ENCODE results near the gene KLK1. TPM values are rescaled to one million over a fixed set of nuclear protein-coding genes. Genes with fewer than 3 reads are reported as not detected.

Gene KLK1
- polyA plus RNA-seq, 3 donors: 0.66 to 0.72 TPM; not detected in 1

DNA sequence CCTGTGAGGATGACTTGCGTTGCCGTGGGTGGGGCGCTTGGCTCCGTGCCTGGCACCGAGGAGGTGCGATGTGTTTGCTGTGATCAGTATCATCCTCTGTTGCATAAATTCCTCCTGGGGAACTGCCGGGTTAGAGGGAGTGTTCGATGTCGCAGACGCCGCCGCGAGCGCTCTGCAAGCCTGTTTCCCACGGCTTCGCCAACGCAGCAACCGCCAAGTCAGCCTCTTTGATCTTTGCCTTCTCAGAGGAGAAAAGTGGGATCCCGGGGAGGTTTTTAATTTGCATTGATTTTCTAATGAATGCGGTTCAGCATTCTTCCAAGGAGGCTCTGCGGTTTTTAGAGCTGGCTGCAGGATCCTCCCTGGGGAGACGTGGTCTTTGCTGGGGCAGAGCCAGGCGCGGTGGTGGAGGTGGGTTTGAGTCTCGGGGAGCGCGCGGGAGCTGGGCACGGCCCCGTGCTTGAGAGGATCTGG is 45.7 kb downstream of the KLK1 start:
- intact Hi-C loops (cut with micrococcal nuclease): no loop called here
- Histone ChIP-seq H4K20me1 (ENCODE audit: insufficient read depth, low read length) (no peaks in the 10 kb centered on the region), H3K79me2 (ENCODE audit: insufficient read depth, low read length) (no peaks in the 10 kb centered on the region), H2AFZ (ENCODE audit: insufficient read depth, low read depth, low read length, poor library complexity, severe bottlenecking) (no peak overlapping the region), H3K27ac (ENCODE audit: low read depth in 1 of 2, low read length in 2 of 2) (no peak overlapping the region), H3K4me1 (ENCODE audit: control insufficient read depth in 1 of 2, insufficient read depth in 2 of 2, low read length in 2 of 2) (no peaks in the 10 kb centered on the region), H3K27me3 (ENCODE audit: control insufficient read depth in 2 of 2, insufficient read depth in 2 of 2, low read length in 2 of 2) (peaks cover 15 to 45% of the 10 kb centered on the region in 2 donors), H3K4me3 (replicated peaks in 1 of 3; ENCODE audit: low read depth in 2 of 3, low read length in 3 of 3) (no peak overlapping the region), H3K9me3 (replicated peaks in 1 of 2; ENCODE audit: control insufficient read depth in 1 of 2, insufficient read depth in 1 of 2, low read length in 2 of 2) (peaks cover 6 to 9% of the 10 kb centered on the region in 2 donors), H3K36me3 (replicated peaks in 1 of 2; ENCODE audit: control insufficient read depth in 1 of 2, insufficient read depth in 2 of 2, low read length in 2 of 2) (no peaks in the 10 kb centered on the region), H3K9ac (ENCODE audit: insufficient read depth, low read length, poor library complexity, severe bottlenecking) (no peak overlapping the region), H3K4me2 (replicated peaks; ENCODE audit: extremely low read depth, low read length, poor library complexity, severe bottlenecking) (no peak overlapping the region)
- H3K27me3 Mint-ChIP-seq (ENCODE audit: low read depth in 3 of 3): peaks cover 61 to 79% (median 73%) of the 10 kb centered on the region in 3 donors
- peak overlapping the region in 1 of 2 donors; percentile 79 for H3K4me3 Mint-ChIP-seq
- WGBS (ENCODE audit: insufficient coverage): under 1% methylated on average over 24 of the region's 30 CpGs
- H3K36me3 Mint-ChIP-seq: no peaks in the 10 kb centered on the region
- TF ChIP-seq, protein P1, sequence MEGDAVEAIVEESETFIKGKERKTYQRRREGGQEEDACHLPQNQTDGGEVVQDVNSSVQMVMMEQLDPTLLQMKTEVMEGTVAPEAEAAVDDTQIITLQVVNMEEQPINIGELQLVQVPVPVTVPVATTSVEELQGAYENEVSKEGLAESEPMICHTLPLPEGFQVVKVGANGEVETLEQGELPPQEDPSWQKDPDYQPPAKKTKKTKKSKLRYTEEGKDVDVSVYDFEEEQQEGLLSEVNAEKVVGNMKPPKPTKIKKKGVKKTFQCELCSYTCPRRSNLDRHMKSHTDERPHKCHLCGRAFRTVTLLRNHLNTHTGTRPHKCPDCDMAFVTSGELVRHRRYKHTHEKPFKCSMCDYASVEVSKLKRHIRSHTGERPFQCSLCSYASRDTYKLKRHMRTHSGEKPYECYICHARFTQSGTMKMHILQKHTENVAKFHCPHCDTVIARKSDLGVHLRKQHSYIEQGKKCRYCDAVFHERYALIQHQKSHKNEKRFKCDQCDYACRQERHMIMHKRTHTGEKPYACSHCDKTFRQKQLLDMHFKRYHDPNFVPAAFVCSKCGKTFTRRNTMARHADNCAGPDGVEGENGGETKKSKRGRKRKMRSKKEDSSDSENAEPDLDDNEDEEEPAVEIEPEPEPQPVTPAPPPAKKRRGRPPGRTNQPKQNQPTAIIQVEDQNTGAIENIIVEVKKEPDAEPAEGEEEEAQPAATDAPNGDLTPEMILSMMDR (IDR thresholded peaks at IDR 0.05): no peak
- peaks cover 9% of the 10 kb centered on the region for H3K4me1 Mint-ChIP-seq
- H3K27ac Mint-ChIP-seq: no peak overlapping the region
- DNase-seq: no peak
- H3K9me3 Mint-ChIP-seq: peaks cover 3 to 17% (median 8%) of the 10 kb centered on the region in 7 donors

DNA sequence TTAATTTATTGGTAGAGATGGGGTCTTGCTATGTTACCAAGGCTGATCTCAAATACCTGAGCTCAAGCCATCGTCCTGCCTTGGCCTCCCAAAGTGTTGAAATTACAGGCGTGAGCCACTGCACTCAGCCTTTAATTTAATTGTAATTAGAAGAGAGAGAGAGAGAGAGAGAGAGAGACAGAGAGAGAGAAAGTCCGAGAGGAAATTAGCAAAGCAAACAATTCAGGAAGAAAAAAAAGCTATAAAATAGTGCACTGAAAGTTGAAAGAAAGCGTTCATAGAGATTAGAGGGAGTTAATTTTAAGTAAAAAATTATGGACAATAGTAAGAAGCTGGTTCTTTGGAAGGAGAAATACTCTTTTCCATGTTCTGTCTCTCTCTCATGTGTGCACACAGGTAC is 46.3 kb downstream of the KLK1 start:
- Histone ChIP-seq H3K9ac (ENCODE audit: insufficient read depth, low read length, poor library complexity, severe bottlenecking) (no peak overlapping the region), H3K4me3 (replicated peaks in 1 of 3; ENCODE audit: low read depth in 2 of 3, low read length in 3 of 3) (no peak overlapping the region), H3K27ac (ENCODE audit: low read depth in 1 of 2, low read length in 2 of 2) (no peak overlapping the region), H4K20me1 (ENCODE audit: insufficient read depth, low read length) (no peaks in the 10 kb centered on the region), H3K27me3 (ENCODE audit: control insufficient read depth in 2 of 2, insufficient read depth in 2 of 2, low read length in 2 of 2) (peaks cover 15 to 45% of the 10 kb centered on the region in 2 donors), H2AFZ (ENCODE audit: insufficient read depth, low read depth, low read length, poor library complexity, severe bottlenecking) (no peak overlapping the region), H3K79me2 (ENCODE audit: insufficient read depth, low read length) (no peaks in the 10 kb centered on the region), H3K4me1 (ENCODE audit: control insufficient read depth in 1 of 2, insufficient read depth in 2 of 2, low read length in 2 of 2) (no peaks in the 10 kb centered on the region), H3K4me2 (replicated peaks; ENCODE audit: extremely low read depth, low read length, poor library complexity, severe bottlenecking) (no peak overlapping the region), H3K36me3 (replicated peaks in 1 of 2; ENCODE audit: control insufficient read depth in 1 of 2, insufficient read depth in 2 of 2, low read length in 2 of 2) (no peaks in the 10 kb centered on the region), H3K9me3 (replicated peaks in 1 of 2; ENCODE audit: control insufficient read depth in 1 of 2, insufficient read depth in 1 of 2, low read length in 2 of 2) (peaks cover 6 to 9% of the 10 kb centered on the region in 2 donors)
- intact Hi-C loops (cut with micrococcal nuclease): no loop called here
- Mint-ChIP-seq H3K4me3 (peak overlapping the region in 1 of 2 donors; percentile 79), H3K4me1 (peaks cover 9% of the 10 kb centered on the region), H3K36me3 (no peaks in the 10 kb centered on the region), H3K27me3 (ENCODE audit: low read depth in 3 of 3) (peaks cover 60 to 73% (median 67%) of the 10 kb centered on the region in 3 donors), H3K27ac (no peak overlapping the region), H3K9me3 (peaks cover 3 to 22% (median 11%) of the 10 kb centered on the region in 7 donors)
- DNase-seq: no peak
- no CpG with 5 or more reads among the region's 4 CpGs for WGBS (ENCODE audit: insufficient coverage)
- TF ChIP-seq, protein P1 (IDR thresholded peaks at IDR 0.05): no peak
